HL-60 (cell line): ENCODE results near the gene CIART.

Experiments
- DNase-seq, 2 experiments: peaks; one replicate each; pipeline ENCODE4 v3.0.0-alpha.2; 2010 to 2020; ENCODE audit warnings: low read depth in 1 of 2, low spot score in 1 of 2
- H3K27ac ChIP-seq: fragments of 250-450 bp; sonication (Bioruptor Pico); replicated peaks from 2 replicates; pipeline ENCODE4 v1.5.1; 2020; ENCODE audit warnings: mild to moderate bottlenecking, moderate library complexity
- H3K27me3 ChIP-seq: fragments of 250-450 bp; sonication (Bioruptor Pico); 2 replicates; pipeline ENCODE4 v1.5.1; 2021; ENCODE audit warnings: mild to moderate bottlenecking, moderate library complexity; ENCODE audit not compliant: insufficient read depth, poor library complexity, severe bottlenecking
- H3K4me3 ChIP-seq: replicated peaks from 2 replicates; pipeline ENCODE4 v1.5.1; 2011; ENCODE audit warnings: mild to moderate bottlenecking, control low read depth, low read length; ENCODE audit not compliant: insufficient read depth
- GABPA ChIP-seq: IDR thresholded peaks from 2 replicates; pipeline ENCODE4 v1.6.1; 2012; ENCODE audit warnings: low read depth
- POLR2AphosphoS5 ChIP-seq: IDR thresholded peaks from 2 replicates; pipeline ENCODE4 v1.6.1; 2012; ENCODE audit warnings: low read depth
- SPI1 ChIP-seq: IDR thresholded peaks from 2 replicates; pipeline ENCODE4 v1.6.1; 2012; ENCODE audit warnings: low read depth, mild to moderate bottlenecking, borderline replicate concordance
- TF ChIP-seq, protein P1 (sequence below): IDR thresholded peaks from 2 replicates; pipeline ENCODE4 v1.6.1; 2012; ENCODE audit warnings: low read depth; ENCODE audit not compliant: insufficient replicate concordance
- TF ChIP-seq, protein P2 (sequence below): IDR thresholded peaks from one replicate; pipeline ENCODE4 v1.5.1; 2011; ENCODE audit warnings: low read length, control low read depth, inconsistent platforms; ENCODE audit not compliant: insufficient read depth

Gene CIART

DNA sequence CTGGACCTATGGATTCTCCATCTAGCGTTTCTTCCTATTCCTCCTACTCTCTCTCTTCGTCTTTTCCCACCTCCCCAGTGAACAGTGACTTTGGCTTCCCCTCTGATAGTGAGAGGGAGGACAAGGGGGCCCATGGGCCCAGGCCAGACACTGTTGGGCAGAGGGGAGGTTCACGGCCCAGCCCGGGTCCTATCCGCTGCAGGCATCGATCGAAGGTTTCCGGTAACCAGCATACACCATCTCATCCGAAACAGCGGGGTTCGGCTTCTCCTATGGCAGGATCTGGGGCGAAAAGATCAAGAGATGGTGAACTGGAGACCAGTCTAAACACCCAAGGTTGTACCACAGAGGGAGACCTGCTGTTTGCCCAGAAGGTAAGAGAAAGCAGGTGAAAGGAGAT is 906 bp downstream of the CIART start:
- peaks cover 2% of the 10 kb centered on the region for H3K27me3 ChIP-seq
- no peak overlapping the region for H3K4me3 ChIP-seq
- no peak for DNase-seq
- H3K27ac ChIP-seq, result no peak overlapping the region
- TF ChIP-seq, protein P1, sequence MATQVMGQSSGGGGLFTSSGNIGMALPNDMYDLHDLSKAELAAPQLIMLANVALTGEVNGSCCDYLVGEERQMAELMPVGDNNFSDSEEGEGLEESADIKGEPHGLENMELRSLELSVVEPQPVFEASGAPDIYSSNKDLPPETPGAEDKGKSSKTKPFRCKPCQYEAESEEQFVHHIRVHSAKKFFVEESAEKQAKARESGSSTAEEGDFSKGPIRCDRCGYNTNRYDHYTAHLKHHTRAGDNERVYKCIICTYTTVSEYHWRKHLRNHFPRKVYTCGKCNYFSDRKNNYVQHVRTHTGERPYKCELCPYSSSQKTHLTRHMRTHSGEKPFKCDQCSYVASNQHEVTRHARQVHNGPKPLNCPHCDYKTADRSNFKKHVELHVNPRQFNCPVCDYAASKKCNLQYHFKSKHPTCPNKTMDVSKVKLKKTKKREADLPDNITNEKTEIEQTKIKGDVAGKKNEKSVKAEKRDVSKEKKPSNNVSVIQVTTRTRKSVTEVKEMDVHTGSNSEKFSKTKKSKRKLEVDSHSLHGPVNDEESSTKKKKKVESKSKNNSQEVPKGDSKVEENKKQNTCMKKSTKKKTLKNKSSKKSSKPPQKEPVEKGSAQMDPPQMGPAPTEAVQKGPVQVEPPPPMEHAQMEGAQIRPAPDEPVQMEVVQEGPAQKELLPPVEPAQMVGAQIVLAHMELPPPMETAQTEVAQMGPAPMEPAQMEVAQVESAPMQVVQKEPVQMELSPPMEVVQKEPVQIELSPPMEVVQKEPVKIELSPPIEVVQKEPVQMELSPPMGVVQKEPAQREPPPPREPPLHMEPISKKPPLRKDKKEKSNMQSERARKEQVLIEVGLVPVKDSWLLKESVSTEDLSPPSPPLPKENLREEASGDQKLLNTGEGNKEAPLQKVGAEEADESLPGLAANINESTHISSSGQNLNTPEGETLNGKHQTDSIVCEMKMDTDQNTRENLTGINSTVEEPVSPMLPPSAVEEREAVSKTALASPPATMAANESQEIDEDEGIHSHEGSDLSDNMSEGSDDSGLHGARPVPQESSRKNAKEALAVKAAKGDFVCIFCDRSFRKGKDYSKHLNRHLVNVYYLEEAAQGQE, result no peak
- TF ChIP-seq SPI1 (no peak), POLR2AphosphoS5 (no peak), GABPA (no peak)
- TF ChIP-seq, protein P2, sequence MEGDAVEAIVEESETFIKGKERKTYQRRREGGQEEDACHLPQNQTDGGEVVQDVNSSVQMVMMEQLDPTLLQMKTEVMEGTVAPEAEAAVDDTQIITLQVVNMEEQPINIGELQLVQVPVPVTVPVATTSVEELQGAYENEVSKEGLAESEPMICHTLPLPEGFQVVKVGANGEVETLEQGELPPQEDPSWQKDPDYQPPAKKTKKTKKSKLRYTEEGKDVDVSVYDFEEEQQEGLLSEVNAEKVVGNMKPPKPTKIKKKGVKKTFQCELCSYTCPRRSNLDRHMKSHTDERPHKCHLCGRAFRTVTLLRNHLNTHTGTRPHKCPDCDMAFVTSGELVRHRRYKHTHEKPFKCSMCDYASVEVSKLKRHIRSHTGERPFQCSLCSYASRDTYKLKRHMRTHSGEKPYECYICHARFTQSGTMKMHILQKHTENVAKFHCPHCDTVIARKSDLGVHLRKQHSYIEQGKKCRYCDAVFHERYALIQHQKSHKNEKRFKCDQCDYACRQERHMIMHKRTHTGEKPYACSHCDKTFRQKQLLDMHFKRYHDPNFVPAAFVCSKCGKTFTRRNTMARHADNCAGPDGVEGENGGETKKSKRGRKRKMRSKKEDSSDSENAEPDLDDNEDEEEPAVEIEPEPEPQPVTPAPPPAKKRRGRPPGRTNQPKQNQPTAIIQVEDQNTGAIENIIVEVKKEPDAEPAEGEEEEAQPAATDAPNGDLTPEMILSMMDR, result no peak

DNA sequence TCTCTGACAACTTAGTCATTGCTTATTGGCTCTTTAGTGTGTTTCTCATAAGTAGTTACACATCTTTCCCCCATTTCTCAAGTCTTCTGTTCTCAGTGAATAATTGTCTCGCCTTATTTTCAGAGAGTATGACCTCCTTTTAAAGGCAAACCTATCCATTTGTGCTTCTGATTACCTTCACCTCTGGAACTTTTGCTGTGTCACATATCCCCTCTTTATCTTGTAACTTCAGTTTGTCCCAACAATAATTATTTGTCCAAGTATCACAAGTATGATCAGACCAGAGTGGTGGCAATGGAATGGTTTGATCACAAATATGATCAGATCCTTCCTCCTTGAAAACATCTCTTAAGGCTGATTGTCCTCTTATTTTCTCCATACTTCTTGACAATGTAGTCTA is 6.0 kb downstream of the CIART start:
- DNase-seq, result no peak
- Histone ChIP-seq H3K4me3 (no peak overlapping the region), H3K27ac (no peak overlapping the region), H3K27me3 (no peaks in the 10 kb centered on the region)
- TF ChIP-seq POLR2AphosphoS5, result no peak

DNA sequence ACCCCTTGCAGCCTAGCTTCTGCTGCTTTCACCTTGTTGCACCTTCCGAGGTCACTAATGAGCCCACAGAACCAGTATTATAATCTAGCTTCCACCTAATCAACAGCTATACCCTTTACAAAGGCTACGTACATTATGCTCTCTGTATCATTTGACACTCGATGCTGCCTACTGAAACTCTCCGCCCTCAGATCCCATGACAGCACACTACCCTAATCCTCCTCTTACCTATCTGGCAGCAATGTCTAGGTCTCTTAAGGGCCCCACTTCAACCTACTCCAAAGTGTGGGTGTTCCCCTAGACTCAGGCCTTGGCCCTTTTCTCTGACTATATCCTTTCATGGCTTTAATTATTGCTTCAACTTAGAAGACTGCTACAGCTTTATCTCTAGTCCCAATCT is 6.5 kb downstream of the CIART start:
- Histone ChIP-seq H3K27me3 (no peaks in the 10 kb centered on the region), H3K27ac (no peak overlapping the region), H3K4me3 (no peak overlapping the region)
- no peak for DNase-seq
- TF ChIP-seq, protein P1, result no peak
- TF ChIP-seq, protein P2, result no peak
- TF ChIP-seq POLR2AphosphoS5, result no peak
- no peak for TF ChIP-seq SPI1
- TF ChIP-seq GABPA, result no peak

DNA sequence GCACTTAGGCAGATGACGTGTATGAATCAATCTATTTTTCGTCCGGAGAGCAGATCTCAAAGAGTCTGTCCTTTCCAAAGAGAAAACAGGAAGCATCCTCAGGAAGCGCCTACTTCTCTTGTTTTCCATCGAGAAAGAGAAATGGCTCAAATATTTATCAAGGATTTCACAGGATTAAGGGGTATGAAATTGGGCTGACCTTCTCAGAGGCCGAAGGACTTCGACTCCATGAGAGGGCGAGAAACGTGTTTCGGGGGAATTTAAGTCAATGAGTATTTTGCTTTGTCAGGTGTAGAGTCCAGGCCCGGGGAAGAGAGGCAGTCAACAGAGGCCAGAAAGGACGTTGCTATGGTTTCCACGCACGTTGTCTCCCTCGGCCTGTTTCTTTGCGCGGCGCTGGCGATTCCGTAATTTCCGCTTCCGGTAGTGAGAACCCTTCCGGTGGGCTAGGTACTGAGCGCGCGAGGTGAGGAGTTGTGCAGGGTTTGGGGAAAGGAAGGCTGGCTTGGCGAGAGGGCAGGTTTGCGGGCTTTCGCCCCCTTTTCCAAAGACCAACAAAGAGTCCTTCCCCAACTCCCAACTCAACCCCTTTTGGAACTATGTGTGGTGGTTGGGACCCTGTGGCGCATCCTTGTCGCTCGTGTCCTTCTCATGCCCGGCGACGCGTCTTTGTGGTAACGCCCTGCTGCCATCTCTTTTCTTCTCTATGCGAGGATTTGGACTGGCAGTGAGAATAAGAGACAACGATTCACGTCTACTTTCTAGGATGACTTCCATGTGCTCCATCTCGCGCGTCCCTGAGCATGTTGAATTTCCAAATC is 11.3 kb downstream of the CIART start, which contains the start of gene MRPS21:
Gene MRPS21, plus strand, starts transcription at position 429 of the 821 bp plus-strand sequence. CDS start 506 bp downstream, outside the sequence.
- peak within 1 kb of the TSS; percentile 73 for H3K4me3 ChIP-seq
- H3K27me3 ChIP-seq, result no peaks in the 10 kb centered on the region
- DNase-seq, result peak; percentile 91 to 97
- H3K27ac ChIP-seq, result peak within 1 kb of the TSS; percentile 92
- TF ChIP-seq, protein P1, result no peak
- TF ChIP-seq, protein P2, result no peak
- TF ChIP-seq GABPA, result peak; percentile 97
- no peak for TF ChIP-seq SPI1
- peak; percentile 97 for TF ChIP-seq POLR2AphosphoS5
